Panc1 (cell line): ENCODE results near the gene PRDX2.

Experiments
- POLR2AphosphoS5 ChIP-seq: IDR thresholded peaks from 2 replicates; pipeline ENCODE4 v1.6.1; 2012; ENCODE audit warnings: mild to moderate bottlenecking, low read depth, low read length, moderate library complexity
- SIN3A ChIP-seq: IDR thresholded peaks from 2 replicates; pipeline ENCODE4 v1.6.1; 2012; ENCODE audit warnings: low read depth, mild to moderate bottlenecking, low read length, moderate library complexity, borderline replicate concordance; ENCODE audit not compliant: insufficient read depth
- TCF7L2 ChIP-seq: IDR thresholded peaks from 2 replicates; pipeline ENCODE4 v1.6.1; 2011; ENCODE audit warnings: mild to moderate bottlenecking, low read depth, low read length, inconsistent platforms
- TF ChIP-seq, protein P1 (sequence below): fragments of 450-650 bp; IDR thresholded peaks from 2 replicates; pipeline ENCODE4 v1.5.1; 2017; ENCODE audit warnings: mild to moderate bottlenecking
- TF ChIP-seq, protein P2 (sequence below), 2 experiments: IDR thresholded peaks; 2 replicates each; pipeline ENCODE4 v1.6.1; 2011 to 2012; ENCODE audit warnings: low read depth in 2 of 2, control low read depth in 1 of 2, low read length in 1 of 2, mild to moderate bottlenecking in 1 of 2, moderate library complexity in 1 of 2; ENCODE audit not compliant: insufficient read depth in 1 of 2

DNA sequence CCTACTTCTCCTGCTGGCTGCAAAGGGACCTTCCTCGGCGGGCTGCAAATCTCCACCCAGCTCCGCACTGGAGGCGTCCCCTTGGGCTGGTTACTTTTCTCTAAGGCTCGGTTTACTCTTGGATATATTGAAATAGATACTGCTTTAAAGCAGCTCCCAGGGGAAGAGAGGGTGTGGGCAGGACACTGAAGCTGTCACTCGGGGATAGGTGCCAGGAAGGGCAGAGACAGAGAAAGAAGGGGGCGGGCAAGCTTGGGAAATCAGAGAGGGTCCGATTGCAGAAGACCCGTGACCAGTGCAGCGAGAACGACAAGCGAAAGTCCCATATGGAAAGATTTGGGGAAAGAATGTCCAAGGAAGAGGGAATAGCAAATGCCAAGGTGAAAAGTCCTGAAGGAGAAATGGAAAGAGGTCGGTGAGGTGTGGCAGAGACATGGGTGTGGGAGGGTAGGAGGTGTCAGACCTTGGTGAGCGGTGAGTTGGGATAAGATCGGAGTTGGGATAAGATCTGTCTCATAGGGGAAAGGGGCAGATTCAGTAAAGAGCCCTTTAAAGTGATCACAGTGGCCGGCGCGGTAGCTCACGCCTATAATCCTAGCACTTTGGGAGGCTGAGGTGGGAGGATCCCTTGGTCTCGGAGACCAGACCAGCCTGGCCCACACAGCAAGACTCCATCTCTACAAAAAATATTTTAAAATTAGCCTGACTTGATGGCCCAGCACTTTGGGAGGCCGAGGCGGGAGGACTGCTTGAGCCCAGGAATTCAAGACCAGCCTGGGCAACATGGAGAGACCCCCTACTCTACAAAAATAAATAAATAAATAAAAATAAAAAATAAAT lies 887 bp upstream of the PRDX2 start:
- no peak for TF ChIP-seq POLR2AphosphoS5
- TF ChIP-seq, protein P1, sequence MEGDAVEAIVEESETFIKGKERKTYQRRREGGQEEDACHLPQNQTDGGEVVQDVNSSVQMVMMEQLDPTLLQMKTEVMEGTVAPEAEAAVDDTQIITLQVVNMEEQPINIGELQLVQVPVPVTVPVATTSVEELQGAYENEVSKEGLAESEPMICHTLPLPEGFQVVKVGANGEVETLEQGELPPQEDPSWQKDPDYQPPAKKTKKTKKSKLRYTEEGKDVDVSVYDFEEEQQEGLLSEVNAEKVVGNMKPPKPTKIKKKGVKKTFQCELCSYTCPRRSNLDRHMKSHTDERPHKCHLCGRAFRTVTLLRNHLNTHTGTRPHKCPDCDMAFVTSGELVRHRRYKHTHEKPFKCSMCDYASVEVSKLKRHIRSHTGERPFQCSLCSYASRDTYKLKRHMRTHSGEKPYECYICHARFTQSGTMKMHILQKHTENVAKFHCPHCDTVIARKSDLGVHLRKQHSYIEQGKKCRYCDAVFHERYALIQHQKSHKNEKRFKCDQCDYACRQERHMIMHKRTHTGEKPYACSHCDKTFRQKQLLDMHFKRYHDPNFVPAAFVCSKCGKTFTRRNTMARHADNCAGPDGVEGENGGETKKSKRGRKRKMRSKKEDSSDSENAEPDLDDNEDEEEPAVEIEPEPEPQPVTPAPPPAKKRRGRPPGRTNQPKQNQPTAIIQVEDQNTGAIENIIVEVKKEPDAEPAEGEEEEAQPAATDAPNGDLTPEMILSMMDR: no peak
- TF ChIP-seq, protein P2, sequence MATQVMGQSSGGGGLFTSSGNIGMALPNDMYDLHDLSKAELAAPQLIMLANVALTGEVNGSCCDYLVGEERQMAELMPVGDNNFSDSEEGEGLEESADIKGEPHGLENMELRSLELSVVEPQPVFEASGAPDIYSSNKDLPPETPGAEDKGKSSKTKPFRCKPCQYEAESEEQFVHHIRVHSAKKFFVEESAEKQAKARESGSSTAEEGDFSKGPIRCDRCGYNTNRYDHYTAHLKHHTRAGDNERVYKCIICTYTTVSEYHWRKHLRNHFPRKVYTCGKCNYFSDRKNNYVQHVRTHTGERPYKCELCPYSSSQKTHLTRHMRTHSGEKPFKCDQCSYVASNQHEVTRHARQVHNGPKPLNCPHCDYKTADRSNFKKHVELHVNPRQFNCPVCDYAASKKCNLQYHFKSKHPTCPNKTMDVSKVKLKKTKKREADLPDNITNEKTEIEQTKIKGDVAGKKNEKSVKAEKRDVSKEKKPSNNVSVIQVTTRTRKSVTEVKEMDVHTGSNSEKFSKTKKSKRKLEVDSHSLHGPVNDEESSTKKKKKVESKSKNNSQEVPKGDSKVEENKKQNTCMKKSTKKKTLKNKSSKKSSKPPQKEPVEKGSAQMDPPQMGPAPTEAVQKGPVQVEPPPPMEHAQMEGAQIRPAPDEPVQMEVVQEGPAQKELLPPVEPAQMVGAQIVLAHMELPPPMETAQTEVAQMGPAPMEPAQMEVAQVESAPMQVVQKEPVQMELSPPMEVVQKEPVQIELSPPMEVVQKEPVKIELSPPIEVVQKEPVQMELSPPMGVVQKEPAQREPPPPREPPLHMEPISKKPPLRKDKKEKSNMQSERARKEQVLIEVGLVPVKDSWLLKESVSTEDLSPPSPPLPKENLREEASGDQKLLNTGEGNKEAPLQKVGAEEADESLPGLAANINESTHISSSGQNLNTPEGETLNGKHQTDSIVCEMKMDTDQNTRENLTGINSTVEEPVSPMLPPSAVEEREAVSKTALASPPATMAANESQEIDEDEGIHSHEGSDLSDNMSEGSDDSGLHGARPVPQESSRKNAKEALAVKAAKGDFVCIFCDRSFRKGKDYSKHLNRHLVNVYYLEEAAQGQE (IDR thresholded peaks at IDR 0.05; ENCODE audit: insufficient read depth in 1 of 2, low read depth in 2 of 2, low read length in 1 of 2): no peak
- no peak for TF ChIP-seq SIN3A
- TF ChIP-seq TCF7L2: no peak
